Pancreas (tissue), 10 donors: ENCODE results near the gene FAM161A. TPM values are rescaled to one million over a fixed set of nuclear protein-coding genes. Genes with fewer than 3 reads are reported as not detected.
"Not testable (repeated sequence)": the region's sequence is repeated elsewhere in the genome, so short reads cannot be mapped to it uniquely, and the experiment has no call there.

Source experiments
- ATAC-seq, 4 donors: fragments of 200-7000 bp; cut with Tn5 transposase; one replicate each; pipeline versions ENCODE4 v1.8.0 to v1.9.1; 2020; ENCODE audit warnings: mild to moderate bottlenecking in 4 of 4, moderate library complexity in 4 of 4
- DNase-seq, 6 donors: peaks; one replicate each; pipeline ENCODE4 v3.0.0-alpha.2; 2020
- FAIRE-seq: peaks from 2 replicates; lab custom pipeline; 2012; peaks lifted over from hg19 to GRCh38; lab: Jason Lieb, UNC
- H3K27ac ChIP-seq, 4 donors: fragments of 200-600 bp; sonication (generic); 1 replicate in 3 of 4; 2 replicates in 1 of 4; pipeline versions ENCODE4 v1.5.0 to v1.8.0; 2020
- H3K27me3 ChIP-seq, 4 donors: fragments of 200-600 bp; one replicate each; pipeline ENCODE4 v1.8.0; 2021
- H3K36me3 ChIP-seq, 3 donors: fragments of 200-600 bp; sonication (generic) in 1 of 3; one replicate each; pipeline versions ENCODE4 v1.5.0 to v1.8.0; 2020 to 2021
- H3K4me1 ChIP-seq, 3 donors: fragments of 200-600 bp; one replicate each; pipeline ENCODE4 v1.8.0; 2021
- H3K4me3 ChIP-seq, 4 donors: fragments of 200-600 bp; sonication (generic) in 2 of 4; one replicate each; pipeline versions ENCODE4 v1.5.0 to v1.8.0; 2020 to 2021
- H3K9me3 ChIP-seq, 4 donors: fragments of 200-600 bp; one replicate each; pipeline ENCODE4 v1.8.0; 2021
- WGBS, 2 donors: extraction: QIAGEN DNeasy Blood & Tissue Kit; methylation state at CpG; one replicate each; pipeline ENCODE4 v1.1.7; 2013; 5-methylcytosine and 5-hydroxymethylcytosine counted together
- intact Hi-C, 3 donors: fragments of 100-400 bp; cut with DNase I; formaldehyde crosslinking; loops; one replicate each; pipeline versions ENCODE4 v1.11.1 to v1.14.2; 2022
- polyA plus RNA-seq, 2 donors: library from polyadenylated mRNA; stranded (reverse); fragments of 200-250 nt; gene quantifications; one replicate each; pipeline ENCODE4 v1.2.3, GENCODE V29; 2013
- total RNA-seq, 6 donors: library from RNA; stranded (reverse); fragmentation: NEBNext Ultra II Directional in 4 of 6; extraction: Animal tissue kit (Norgen Biotek cat#: 25700) in 4 of 6; gene quantifications; one replicate each; pipeline versions ENCODE4 v1.2.1 to v1.2.4, GENCODE V29; 2021 to 2023
- TF ChIP-seq, protein P1 (sequence below), 4 donors: fragments of 200-600 bp; sonication (generic) in 3 of 4; IDR thresholded peaks; one replicate each; pipeline versions ENCODE4 v1.5.0 to v1.8.0; 2021; ENCODE audit warnings: antibody characterized with exemption in 4 of 4
- donor health status: healthy with polysubstance abuse.
- donor health status: DM: no; HTN: no; CAD: no; lungs with moderate emphysema.
- donor health status: DM: no; HTN: no; CAD: no.
- donor health status: control.
- donor health status: control.
- donor health status: Bipolar disorder and iron deficiency.
- donor health status: DM: yes; HTN: yes; CAD: no.
- donor health status: DM: no; HTN: no; CAD: no.
- donor health status: DM: no; HTN: no; CAD: no.
- donor health status: DM: yes; HTN: yes; CAD: no.

FAM161A gene
- total and polyA plus RNA-seq, 8 donors: 1.3 to 5.0 (median 2.5) TPM

DNA sequence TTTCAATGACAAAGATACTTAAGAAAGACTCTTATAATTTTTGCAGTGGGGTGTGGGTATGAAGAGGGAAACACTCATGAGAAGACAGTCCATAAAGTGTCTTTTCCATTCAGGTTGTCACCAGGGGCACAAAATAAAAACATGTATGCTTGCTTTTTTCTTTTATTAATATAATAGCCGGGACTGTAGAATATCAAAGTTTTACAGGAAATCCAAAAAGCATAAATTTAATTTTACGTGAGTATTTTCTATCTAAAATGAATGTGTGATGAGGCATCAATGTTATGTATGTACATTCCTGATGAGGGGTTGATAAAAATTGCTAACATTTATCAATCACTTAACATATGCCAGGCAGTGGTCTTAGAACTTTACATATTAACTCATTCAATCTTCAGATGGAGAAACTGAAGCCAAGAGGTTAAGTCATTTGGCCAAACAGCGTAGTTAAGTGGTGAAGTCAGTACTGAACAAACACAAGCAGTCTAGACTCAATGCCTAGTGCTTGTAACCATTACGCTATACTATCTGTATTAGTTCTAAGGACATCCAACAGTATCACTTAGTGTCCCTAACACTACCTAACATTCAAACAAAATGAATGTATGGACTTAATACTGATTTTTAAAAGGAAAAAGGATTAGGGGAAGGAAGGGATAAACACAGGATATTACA, 23.8 kb upstream of the FAM161A start:
- ATAC-seq (no peak), FAIRE-seq (no peak), DNase-seq (no peak)
- no peak overlapping the region for H3K4me3 ChIP-seq
- no peaks in the 10 kb centered on the region for H3K27me3 ChIP-seq
- intact Hi-C loops: no loop called here
- H3K4me1 ChIP-seq: no peaks in the 10 kb centered on the region
- no peaks in the 10 kb centered on the region for H3K9me3 ChIP-seq
- H3K27ac ChIP-seq: no peak overlapping the region
- peaks cover 15 to 89% (median 39%) of the 10 kb centered on the region in 3 donors for H3K36me3 ChIP-seq
- TF ChIP-seq, protein P1, sequence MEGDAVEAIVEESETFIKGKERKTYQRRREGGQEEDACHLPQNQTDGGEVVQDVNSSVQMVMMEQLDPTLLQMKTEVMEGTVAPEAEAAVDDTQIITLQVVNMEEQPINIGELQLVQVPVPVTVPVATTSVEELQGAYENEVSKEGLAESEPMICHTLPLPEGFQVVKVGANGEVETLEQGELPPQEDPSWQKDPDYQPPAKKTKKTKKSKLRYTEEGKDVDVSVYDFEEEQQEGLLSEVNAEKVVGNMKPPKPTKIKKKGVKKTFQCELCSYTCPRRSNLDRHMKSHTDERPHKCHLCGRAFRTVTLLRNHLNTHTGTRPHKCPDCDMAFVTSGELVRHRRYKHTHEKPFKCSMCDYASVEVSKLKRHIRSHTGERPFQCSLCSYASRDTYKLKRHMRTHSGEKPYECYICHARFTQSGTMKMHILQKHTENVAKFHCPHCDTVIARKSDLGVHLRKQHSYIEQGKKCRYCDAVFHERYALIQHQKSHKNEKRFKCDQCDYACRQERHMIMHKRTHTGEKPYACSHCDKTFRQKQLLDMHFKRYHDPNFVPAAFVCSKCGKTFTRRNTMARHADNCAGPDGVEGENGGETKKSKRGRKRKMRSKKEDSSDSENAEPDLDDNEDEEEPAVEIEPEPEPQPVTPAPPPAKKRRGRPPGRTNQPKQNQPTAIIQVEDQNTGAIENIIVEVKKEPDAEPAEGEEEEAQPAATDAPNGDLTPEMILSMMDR (IDR thresholded peaks at IDR 0.05): no peak
- 91 to 94% methylated on average over 4 of the region's 4 CpGs for WGBS, 2 donors

- Histone ChIP-seq H3K9me3 (no peaks in the 10 kb centered on the region), H3K27ac (no peak overlapping the region), H3K27me3 (no peaks in the 10 kb centered on the region), H3K4me3 (no peak overlapping the region), H3K4me1 (no peaks in the 10 kb centered on the region), H3K36me3 (peaks cover 18 to 89% (median 42%) of the 10 kb centered on the region in 3 donors)
- WGBS, 2 donors: 80 to 92% methylated on average over 1 of the region's 1 CpG
- TF ChIP-seq, protein P1 (IDR thresholded peaks at IDR 0.05): no peak
- FAIRE-seq (no peak), DNase-seq (no peak), ATAC-seq (no peak)
- intact Hi-C loops: no loop called here
Measured at GRCh38 chr2:61876400-61876799, 22.5 kb upstream of the FAM161A start.

DNA sequence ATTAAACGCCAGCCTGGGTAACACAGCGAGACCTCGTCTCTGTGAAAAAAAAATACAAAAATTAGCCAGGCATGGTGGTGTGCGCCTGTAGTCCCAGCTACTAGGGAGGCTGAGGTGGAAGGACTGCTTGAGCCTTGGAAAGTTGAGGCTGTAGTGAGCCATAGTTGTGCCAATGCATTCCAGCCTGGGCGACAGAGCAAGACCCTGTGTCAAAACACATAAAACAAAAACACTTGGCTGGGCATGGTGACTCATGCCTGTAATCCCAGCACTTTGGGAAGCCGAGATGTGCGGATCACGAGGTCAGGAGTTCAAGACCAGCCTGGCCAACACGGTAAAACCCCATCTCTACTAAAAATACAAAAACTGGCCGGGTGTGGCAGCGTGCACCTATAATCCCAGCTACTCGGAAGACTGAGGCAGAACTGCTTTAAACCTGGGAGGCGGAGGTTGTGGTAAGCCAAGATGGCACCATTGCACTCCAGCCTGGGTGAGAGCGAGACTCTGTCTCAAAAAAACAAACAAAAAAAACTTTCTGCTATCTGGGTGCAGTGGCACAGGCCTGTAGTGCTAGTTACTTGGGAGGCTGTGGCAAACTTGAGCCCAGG, 12.7 kb upstream of the FAM161A start:
- WGBS, 2 donors: 97 to 99% methylated on average over 14 of the region's 14 CpGs
- H3K27me3 ChIP-seq, intact Hi-C loops, H3K27ac ChIP-seq, H3K9me3 ChIP-seq, H3K4me3 ChIP-seq, ATAC-seq, H3K4me1 ChIP-seq, DNase-seq, FAIRE-seq: not testable (repeated sequence)
- peaks cover 7 to 48% (median 21%) of the 10 kb centered on the region in 3 donors for H3K36me3 ChIP-seq

DNA sequence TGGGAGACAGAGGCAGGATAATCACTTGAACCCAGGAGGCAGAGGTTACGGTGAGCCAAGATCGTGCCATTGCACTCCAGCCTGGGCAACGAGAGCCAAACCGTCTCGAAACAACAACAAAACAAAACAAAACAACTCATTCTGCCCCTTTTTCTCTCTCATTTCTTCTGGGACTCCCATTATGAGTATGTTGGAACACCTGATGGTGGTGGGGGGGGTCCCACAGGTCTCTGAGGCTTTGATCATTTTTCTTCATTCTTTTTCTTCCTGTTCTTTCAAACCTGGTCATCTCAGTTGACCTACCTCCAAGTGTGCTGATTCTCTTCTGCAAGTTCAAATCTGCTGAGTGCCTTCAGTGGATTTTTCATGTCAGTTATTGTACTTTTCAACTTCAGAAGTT, 8.2 kb upstream of the FAM161A start:
- Histone ChIP-seq H3K4me3 (no peak overlapping the region), H3K36me3 (peaks cover under 1 to 9% (median 9%) of the 10 kb centered on the region in 3 donors), H3K27me3 (no peaks in the 10 kb centered on the region), H3K9me3 (no peaks in the 10 kb centered on the region), H3K4me1 (no peaks in the 10 kb centered on the region), H3K27ac (no peak overlapping the region)
- no peak for ATAC-seq
- 91 to 96% methylated on average over 5 of the region's 5 CpGs for WGBS, 2 donors
- TF ChIP-seq, protein P1 (IDR thresholded peaks at IDR 0.05): no peak
- DNase-seq: no peak
- no peak for FAIRE-seq
- intact Hi-C loops: no loop called here

DNA sequence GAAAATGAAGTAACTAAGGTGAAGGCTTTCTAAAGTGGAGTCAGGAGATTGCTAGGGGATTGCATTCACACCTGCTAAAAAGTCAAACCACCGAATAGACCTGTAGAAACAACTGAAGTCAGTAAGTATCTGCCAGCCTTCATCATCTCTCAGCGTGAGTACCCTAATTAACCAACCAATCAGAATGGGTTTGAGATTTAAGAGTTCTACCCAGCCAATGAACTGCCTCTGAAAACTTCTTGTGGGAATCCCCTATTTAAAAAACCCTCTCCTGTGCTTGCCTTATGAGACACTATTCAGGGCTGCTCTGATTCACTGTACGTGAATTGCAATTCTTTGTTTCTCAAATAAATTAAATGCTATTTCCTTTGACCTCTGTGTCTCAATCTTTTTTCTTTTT, 3.4 kb upstream of the FAM161A start:
- no peak for FAIRE-seq
- Histone ChIP-seq H3K4me1 (peaks cover 0 to 7% (median 4%) of the 10 kb centered on the region in 3 donors), H3K27ac (no peak overlapping the region), H3K9me3 (no peaks in the 10 kb centered on the region), H3K36me3 (no peaks in the 10 kb centered on the region), H3K4me3 (no peak overlapping the region), H3K27me3 (no peaks in the 10 kb centered on the region)
- no peak for ATAC-seq
- TF ChIP-seq, protein P1 (IDR thresholded peaks at IDR 0.05): no peak
- intact Hi-C loops: no loop called here
- WGBS, 2 donors: 88 to 93% methylated on average over 3 of the region's 3 CpGs
- no peak for DNase-seq
